ENCODE measurements around the gene KCNQ1.

- TF ChIP-seq CTCF (IDR thresholded peaks at IDR 0.05) (no peak), EP300 (IDR thresholded peaks at IDR 0.05) (no peak), POLR2A (IDR thresholded peaks at IDR 0.05) (no peak)
Measured at GRCh38 chr11:2655016-2655719, 210.4 kb downstream of the KCNQ1 start.
